Mucosa of descending colon (tissue), 3 donors: ENCODE measurements around the gene CDK18. TPM values are rescaled to one million over a fixed set of nuclear protein-coding genes. Genes with fewer than 3 reads are reported as not detected.

Source experiments
- ATAC-seq: fragments of 200-7000 bp; cut with Tn5 transposase; one replicate; pipeline ENCODE4 v1.9.1; 2020; ENCODE audit warnings: mild to moderate bottlenecking, moderate library complexity
- DNase-seq, 3 donors: peaks; one replicate each; pipeline ENCODE4 v3.0.0-alpha.2; 2020
- H3K36me3 ChIP-seq: fragments of 200-600 bp; one replicate; pipeline ENCODE4 v1.8.0; 2021; ENCODE audit warnings: low read depth, mild to moderate bottlenecking
- H3K4me1 ChIP-seq: fragments of 200-600 bp; one replicate; pipeline ENCODE4 v1.8.0; 2021; ENCODE audit warnings: low read depth, mild to moderate bottlenecking
- H3K4me3 ChIP-seq: fragments of 200-600 bp; one replicate; pipeline ENCODE4 v1.8.0; 2021; ENCODE audit warnings: mild to moderate bottlenecking
- H3K9me3 ChIP-seq: fragments of 200-600 bp; one replicate; pipeline ENCODE4 v1.8.0; 2021; ENCODE audit warnings: mild to moderate bottlenecking
- intact Hi-C, 2 donors: fragments of 100-400 bp; cut with DNase I in 1 of 2; cut with micrococcal nuclease in 1 of 2; formaldehyde crosslinking; loops; one replicate each; pipeline versions ENCODE4 v1.11.0 to v1.11.1; 2022; cut with DNase I, micrococcal nuclease
- total RNA-seq, 3 donors: library from RNA; stranded (reverse); fragmentation: NEBNext Ultra II Directional in 2 of 3; extraction: Animal tissue kit (Norgen Biotek cat#: 25700) in 2 of 3; gene quantifications; one replicate each; pipeline versions ENCODE4 v1.2.1 to v1.2.4, GENCODE V29; 2021 to 2023
- TF ChIP-seq, protein P1 (sequence below): fragments of 200-600 bp; IDR thresholded peaks from one replicate; pipeline ENCODE4 v1.8.0; 2022; ENCODE audit warnings: antibody characterized with exemption, mild to moderate bottlenecking
- donor health status: DM: no; HTN: no; CAD: no; lungs with moderate emphysema.
- donor health status: DM: no; HTN: no; CAD: no.
- donor health status: DM: no; HTN: yes; CAD: no.

CDK18 gene
- total RNA-seq, 3 donors from 2014 or later: 32.1 to 41.2 (median 37.0) TPM

GRCh38 chr1:205570173-205570501 is 65.7 kb downstream of the CDK18 start:
- TF ChIP-seq, protein P1, sequence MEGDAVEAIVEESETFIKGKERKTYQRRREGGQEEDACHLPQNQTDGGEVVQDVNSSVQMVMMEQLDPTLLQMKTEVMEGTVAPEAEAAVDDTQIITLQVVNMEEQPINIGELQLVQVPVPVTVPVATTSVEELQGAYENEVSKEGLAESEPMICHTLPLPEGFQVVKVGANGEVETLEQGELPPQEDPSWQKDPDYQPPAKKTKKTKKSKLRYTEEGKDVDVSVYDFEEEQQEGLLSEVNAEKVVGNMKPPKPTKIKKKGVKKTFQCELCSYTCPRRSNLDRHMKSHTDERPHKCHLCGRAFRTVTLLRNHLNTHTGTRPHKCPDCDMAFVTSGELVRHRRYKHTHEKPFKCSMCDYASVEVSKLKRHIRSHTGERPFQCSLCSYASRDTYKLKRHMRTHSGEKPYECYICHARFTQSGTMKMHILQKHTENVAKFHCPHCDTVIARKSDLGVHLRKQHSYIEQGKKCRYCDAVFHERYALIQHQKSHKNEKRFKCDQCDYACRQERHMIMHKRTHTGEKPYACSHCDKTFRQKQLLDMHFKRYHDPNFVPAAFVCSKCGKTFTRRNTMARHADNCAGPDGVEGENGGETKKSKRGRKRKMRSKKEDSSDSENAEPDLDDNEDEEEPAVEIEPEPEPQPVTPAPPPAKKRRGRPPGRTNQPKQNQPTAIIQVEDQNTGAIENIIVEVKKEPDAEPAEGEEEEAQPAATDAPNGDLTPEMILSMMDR: no peak
- Histone ChIP-seq H3K9me3 (no peaks in the 10 kb centered on the region), H3K4me1 (peaks cover 4% of the 10 kb centered on the region), H3K4me3 (no peak overlapping the region), H3K36me3 (no peaks in the 10 kb centered on the region)
- no peak for ATAC-seq
- DNase-seq: no peak
- intact Hi-C loops: no loop called here

GRCh38 chr1:205570796-205571537 is 66.5 kb downstream of the CDK18 start:
- Histone ChIP-seq H3K4me1 (peaks cover 5% of the 10 kb centered on the region), H3K4me3 (no peak overlapping the region), H3K9me3 (no peaks in the 10 kb centered on the region), H3K36me3 (no peaks in the 10 kb centered on the region)
- TF ChIP-seq, protein P1: no peak
- no peak for DNase-seq
- no peak for ATAC-seq
- intact Hi-C loops: no loop called here

DNA sequence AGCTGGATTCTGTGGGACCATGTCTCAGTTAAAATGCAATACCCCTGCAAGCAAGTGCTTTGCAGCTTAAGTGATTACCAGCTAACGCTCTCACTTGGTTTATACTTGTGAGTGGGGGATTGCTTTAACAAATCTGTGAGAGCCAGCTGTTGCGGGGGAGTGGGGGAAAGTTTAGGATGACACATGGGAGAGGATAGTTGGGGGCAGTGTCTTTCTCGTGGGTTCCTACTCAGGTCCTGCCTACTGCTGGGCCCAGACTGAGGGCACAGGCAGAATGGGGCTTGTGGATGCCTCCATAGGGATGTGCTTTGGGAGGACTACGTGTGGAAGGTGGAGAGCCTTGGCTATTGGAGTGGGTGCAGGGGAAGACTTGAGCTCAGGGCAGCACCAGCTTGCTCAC is 67.3 kb downstream of the CDK18 start:
- H3K36me3 ChIP-seq: no peaks in the 10 kb centered on the region
- intact Hi-C loops: no loop called here
- peaks cover 5% of the 10 kb centered on the region for H3K4me1 ChIP-seq
- TF ChIP-seq, protein P1: no peak
- DNase-seq (no peak), ATAC-seq (no peak)
- no peak overlapping the region for H3K4me3 ChIP-seq
- no peaks in the 10 kb centered on the region for H3K9me3 ChIP-seq

DNA sequence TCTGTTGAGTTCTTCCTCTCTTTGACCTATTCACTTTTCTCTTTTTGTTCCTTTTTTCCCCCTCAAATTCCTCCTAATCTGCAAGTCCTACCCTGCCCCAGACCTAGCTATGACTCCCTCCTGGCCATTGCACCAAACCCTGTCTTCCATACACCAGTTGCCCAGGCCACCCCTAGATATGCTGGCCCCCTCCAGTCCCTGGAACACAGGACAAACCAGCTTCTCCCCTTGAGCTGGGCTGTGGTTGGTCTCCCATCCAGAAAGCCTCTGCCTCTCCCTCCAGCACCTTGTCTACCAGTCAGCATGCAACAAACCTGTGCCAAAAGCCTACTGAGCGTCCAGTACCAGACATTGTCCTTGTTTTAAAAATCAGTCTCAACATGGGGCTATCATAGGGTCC is 68.0 kb downstream of the CDK18 start:
- Histone ChIP-seq H3K36me3 (no peaks in the 10 kb centered on the region), H3K4me1 (peaks cover 5% of the 10 kb centered on the region), H3K4me3 (no peak overlapping the region), H3K9me3 (no peaks in the 10 kb centered on the region)
- TF ChIP-seq, protein P1: no peak
- ATAC-seq (no peak), DNase-seq (no peak)
- intact Hi-C loops: no loop called here

DNA sequence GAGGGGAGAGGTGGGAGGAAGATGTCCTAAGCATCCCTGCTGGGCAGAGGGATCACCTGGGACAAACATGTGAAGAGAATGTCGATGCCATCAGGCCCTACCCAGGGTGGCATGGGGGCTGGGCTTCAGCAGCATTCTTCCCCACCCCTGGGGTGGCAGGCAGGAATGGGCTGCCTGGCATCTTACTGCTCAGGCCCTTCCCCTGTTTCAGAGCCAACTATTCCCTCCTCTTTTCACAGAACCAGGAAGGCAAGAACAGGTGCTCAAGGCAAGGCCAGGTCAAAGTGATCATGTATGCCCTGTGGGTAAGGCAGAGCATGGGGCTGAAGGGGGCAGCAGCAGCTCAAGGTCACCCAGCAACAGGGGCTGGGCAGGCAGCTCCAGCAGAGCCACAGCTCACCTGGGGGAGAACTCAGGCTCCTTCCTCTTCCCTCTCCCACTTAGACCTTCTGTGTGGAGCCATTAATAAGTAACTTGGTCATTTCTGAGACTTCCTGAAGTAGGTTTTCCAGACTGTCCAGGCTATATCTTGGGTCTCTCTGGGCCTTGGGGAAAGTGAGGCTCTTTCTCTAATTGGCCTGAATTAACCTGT is 70.9 kb downstream of the CDK18 start:
- Histone ChIP-seq H3K36me3 (no peaks in the 10 kb centered on the region), H3K4me1 (peaks cover 5% of the 10 kb centered on the region), H3K4me3 (no peak overlapping the region), H3K9me3 (no peaks in the 10 kb centered on the region)
- ATAC-seq: peak; percentile 58
- intact Hi-C loops: no loop called here
- no peak for DNase-seq
- TF ChIP-seq, protein P1: no peak
